DMS 273 (cell line): ENCODE data around the gene KLF2.
"Not testable (repeated sequence)": the region's sequence is repeated elsewhere in the genome, so short reads cannot be mapped to it uniquely, and the experiment has no call there.

Source experiments
- DNase-seq: peaks from one replicate; lab custom pipeline; 2025; ENCODE audit not compliant: unreplicated experiment; lab: John Stamatoyannopoulos, UW

KLF2 gene

GRCh38 chr19:16336571-16336970 is 11.9 kb downstream of the KLF2 start:
- no peak for DNase-seq

- DNase-seq, result no peak
Observed at GRCh38 chr19:16337809-16338469, 13.3 kb downstream of the KLF2 start.

- no peak for DNase-seq
Observed at GRCh38 chr19:16338470-16339360, 14.1 kb downstream of the KLF2 start.

- DNase-seq, result no peak
Observed at GRCh38 chr19:16339361-16339725, 14.7 kb downstream of the KLF2 start.

DNA sequence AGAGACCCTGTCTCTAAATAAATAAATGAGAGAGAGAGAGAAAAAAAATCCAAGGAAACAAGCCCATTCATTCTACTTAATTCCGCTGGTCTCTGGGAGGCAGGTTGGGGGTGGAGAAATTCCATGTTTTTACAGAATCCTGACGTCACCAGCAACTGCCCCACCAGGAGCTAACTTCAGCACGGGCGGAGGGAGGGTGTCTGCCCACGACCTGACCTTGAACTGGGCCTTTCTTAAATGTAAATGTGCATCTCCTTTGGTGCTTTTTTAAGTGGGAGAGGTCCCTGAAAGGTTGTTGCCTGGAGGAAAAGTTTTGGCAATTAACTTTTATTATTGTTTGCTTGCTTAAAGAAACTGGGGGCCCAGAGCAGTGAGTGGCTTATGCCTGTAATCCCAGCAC is 15.5 kb downstream of the KLF2 start:
- DNase-seq, result no peak

- no peak for DNase-seq
Observed at GRCh38 chr19:16340654-16341053, 16.0 kb downstream of the KLF2 start.

DNA sequence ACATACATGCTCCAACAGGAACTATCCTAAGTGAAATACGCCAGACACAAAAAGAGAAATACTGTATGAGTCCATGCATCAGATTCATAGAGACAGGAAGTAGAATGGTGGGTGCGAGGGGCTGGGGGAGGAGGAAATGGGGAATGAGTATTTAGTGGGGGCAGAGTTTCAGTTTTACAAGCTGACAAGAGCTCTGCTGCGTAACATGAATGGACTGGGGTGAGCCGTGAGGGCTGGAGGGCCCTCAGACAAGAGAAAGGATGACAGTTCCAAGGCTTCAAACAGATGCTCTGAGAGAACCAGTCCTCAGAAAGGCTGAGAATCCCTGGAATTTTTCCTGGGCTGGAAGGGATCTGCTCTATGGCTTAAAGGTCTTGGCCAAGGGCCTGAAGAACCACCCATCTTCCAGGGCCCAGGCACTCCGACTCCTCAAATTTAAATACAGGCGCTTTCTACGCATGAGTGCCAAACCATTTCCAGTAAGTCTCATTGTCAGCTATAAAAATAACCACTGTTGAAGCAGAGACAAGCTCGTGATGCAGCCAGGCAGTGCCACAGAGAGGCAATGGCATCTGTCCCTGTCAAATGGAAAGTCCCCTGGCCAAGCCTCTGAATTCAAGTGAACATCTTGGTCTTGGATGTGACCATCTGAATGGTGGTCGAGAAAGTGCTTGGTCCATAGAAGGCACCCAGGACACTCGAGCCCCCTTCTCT is 17.5 kb downstream of the KLF2 start:
- DNase-seq, result no peak

- DNase-seq, result no peak
Observed at GRCh38 chr19:16343156-16343555, 18.5 kb downstream of the KLF2 start.

GRCh38 chr19:16345457-16345856 is 20.8 kb downstream of the KLF2 start:
- DNase-seq, result no peak

- not testable (repeated sequence) for DNase-seq
Observed at GRCh38 chr19:16347099-16347498, 22.5 kb downstream of the KLF2 start.

DNA sequence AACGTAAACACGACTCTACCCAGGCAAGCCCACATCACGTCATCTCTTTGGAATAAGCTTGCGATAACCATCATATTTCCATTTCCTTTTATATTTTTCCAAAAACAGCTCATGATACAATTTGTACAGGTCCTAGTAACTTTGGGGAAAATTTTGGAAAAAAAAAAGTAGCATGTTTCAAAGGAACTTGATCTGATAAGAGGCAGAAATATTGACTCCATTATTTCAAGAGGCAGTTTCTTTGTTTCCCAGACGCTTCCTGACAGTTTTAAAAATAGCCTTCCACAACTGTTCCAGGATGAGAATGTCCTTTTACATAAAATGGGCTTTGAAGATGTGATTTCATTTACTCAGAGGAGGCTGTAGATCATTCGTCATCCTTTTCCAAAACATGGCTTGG is 23.1 kb downstream of the KLF2 start:
- no peak for DNase-seq

DNA sequence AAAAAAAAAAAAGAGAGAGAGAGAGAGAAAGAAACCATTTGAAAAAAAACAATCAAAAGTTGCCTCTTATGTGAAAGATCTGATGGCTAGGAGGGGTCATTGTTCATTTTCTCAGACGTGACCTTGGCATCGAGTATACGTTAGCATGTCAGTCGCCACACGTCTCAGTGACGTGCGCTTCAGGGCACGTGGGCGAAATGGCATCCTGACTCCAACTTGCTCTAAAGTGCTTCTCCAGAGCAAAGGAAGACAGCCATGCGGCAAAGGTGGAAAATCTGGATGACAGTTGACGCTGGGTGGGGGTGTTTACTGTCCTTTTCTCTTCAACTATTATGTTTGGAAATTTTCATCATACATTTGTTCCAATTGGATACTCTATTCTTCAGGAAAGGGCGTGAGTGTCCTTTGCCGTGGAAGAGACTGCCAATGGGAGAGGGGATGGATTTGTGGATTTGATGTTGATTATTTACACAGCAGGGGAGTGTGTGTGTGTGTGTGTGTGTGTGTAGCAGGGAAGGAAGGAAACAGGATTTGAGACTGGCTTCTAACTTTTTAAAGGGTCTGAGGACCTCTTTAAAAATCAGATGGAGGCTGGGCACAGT is 25.0 kb downstream of the KLF2 start:
- no peak for DNase-seq

DNA sequence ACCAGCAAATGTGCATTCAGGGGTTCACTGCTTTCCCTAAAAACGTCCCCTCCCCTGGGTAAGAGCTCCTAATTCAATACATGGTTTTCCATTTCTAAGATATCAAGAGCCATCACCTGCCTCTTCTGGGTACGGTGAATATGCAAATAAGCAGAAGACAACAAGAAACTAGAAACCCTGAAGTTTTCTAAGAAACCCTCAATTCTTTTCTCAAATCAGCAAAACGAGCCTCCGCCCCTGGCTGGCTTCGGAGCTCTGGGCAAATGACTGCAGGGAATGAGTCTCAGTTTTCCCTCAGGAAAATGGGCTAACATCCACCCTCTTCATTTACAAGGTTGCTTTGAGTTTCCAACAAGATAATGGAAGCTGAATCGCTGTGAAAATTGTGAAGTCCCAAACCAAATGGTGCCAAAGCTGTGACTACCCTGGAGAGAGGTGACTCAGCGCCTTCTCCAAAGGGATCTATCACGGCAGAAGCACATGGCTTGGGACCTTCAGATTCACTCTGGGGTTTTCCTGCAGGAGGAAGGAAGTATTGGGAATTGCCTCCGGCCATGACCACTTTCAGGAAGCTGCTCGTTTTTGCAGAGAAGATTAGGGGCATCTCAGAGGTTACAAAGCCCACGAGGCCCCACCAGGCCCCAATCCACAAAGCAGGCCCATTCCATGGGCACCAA is 26.6 kb downstream of the KLF2 start:
- DNase-seq, result no peak

DNA sequence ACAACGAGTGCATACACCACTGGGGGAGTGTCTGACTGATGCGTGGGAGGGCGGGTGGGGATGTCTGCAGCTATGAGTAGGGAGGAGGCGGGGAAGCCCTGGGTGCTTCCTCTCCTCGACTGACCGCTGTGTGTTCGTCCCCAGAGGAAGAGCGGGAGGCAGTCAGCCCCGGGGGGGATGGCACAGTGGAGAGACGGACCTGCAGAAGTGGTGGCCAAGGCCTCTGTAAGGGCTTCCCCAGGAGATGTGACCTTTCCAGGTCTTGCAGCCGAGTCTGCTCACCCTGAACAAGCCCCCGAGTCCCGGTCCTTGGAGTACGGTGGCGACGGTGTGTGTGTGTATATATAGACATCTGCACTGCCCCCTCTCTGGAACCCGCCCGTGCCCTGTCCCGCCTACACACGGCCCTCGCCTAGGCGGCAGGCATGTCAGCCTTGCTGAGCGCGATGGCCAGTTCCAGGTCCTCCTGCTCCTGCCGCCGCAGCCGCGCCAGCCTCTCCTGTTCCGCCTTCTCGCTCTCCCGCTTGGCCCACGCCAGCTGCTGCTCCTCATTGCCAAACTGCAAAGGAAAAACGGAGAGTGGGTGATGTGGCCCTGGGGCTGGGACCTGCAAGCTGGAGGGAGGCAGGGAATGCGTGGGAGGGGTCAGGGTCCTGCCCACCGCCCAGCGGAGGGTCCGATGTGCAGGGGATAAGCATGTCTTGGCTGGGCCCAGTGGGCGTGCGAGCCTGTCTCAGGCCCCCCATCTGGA is 30.8 kb downstream of the KLF2 start:
- no peak for DNase-seq

- no peak for DNase-seq
Observed at GRCh38 chr19:16358456-16358855, 33.8 kb downstream of the KLF2 start.

DNA sequence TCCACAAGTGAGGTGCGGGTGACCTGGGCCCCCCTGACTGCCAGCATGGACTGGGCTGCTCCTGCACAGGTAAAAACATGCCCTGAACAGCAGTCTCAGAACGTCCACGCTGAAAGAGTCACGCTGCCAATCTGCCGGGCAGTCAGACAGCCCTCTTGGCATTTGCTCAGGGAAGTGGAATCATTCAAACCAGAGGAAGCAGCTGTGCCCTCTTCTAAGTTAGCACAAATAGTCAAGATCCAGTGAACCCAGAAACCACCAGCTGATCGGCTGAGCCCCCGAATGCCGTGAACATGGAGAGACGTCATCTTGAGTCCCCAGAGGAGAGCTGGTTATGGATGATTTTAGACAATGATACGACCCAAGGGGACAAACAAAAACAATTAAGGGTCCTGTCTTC is 34.4 kb downstream of the KLF2 start:
- DNase-seq, result no peak

- DNase-seq, result no peak
Observed at GRCh38 chr19:16359964-16360363, 35.3 kb downstream of the KLF2 start.

DNA sequence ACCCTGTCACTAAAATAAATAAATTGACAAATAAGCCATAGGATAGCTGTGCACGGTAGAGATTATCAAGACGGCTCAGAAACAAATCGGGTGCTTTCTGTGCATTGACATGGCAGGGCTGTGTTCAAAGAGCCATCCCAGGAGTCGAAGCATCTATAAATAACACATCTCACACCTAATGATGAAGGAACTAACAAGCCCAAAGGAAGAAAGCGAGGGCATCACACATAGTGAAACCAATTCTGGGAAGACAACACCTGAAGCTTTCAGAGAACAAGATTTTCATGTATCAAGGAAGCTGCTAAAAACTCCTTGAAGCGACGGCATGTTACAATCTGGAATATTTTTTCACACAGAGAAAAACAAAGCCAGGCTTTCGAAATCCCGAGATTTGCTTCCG is 36.1 kb downstream of the KLF2 start:
- no peak for DNase-seq

- no peak for DNase-seq
Observed at GRCh38 chr19:16361254-16361653, 36.6 kb downstream of the KLF2 start.

- DNase-seq, result no peak
Observed at GRCh38 chr19:16361926-16362325, 37.3 kb downstream of the KLF2 start.
